Measurements from ENCODE around the gene DENND2A. TPM values are rescaled to one million over a fixed set of nuclear protein-coding genes. Genes with fewer than 3 reads are reported as not detected.

DENND2A gene
- total RNA-seq = 1 to 10 TPM in 3 of 4 donors, under 1 TPM in 1; 0.97 to 2.5 (median 2.2) TPM

- intact Hi-C loops (cut with DNase I; ENCODE audit: low total_unique reads) = no loop called here
- peak within 1 kb of the TSS; percentile 23 for H3K4me3 ChIP-seq (ENCODE audit: low read depth, poor library complexity, severe bottlenecking)
- DNase-seq (ENCODE audit: low spot score in 2 of 2) = peak in 1 of 2 donors; percentile 93
- WGBS, 2 donors = 20 to 23% methylated on average over 23 to 36 of the region's 78 CpGs
- TF ChIP-seq POLR2A (IDR thresholded peaks at IDR 0.05) = no peak
- no peak for TF ChIP-seq CTCF (IDR thresholded peaks at IDR 0.05)
These were observed at the start of gene DENND2A for GRCh38 chr7:140640727-140641523. DENND2A (minus strand) TSS chr7:140640813; CDS start chr7:140602397, 38,416 bp downstream.

- H3K4me3 ChIP-seq (ENCODE audit: low read depth, poor library complexity, severe bottlenecking) = no peak overlapping the region
- intact Hi-C loops (cut with DNase I; ENCODE audit: low total_unique reads) = no loop called here
- WGBS, 2 donors = 93 to 96% methylated on average over 16 of the region's 16 CpGs
- DNase-seq (ENCODE audit: low spot score in 2 of 2) = no peak
- no peak for TF ChIP-seq POLR2A (IDR thresholded peaks at IDR 0.05)
These were observed 48.9 kb upstream of the DENND2A start for GRCh38 chr7:140689199-140690152.

GRCh38 chr7:140688341-140688740 is 47.7 kb upstream of the DENND2A start:
- H3K4me3 ChIP-seq (ENCODE audit: low read depth, poor library complexity, severe bottlenecking) = no peak overlapping the region
- intact Hi-C loops (cut with DNase I; ENCODE audit: low total_unique reads) = no loop called here
- TF ChIP-seq CTCF (IDR thresholded peaks at IDR 0.05) (no peak), POLR2A (IDR thresholded peaks at IDR 0.05) (no peak)
- 92% methylated on average over 5 to 6 of the region's 6 CpGs for WGBS, 2 donors
- no peak for DNase-seq (ENCODE audit: low spot score in 2 of 2)

GRCh38 chr7:140686921-140687320 is 46.3 kb upstream of the DENND2A start:
- WGBS, 2 donors = 95% methylated on average over 11 of the region's 11 CpGs
- no peak overlapping the region for H3K4me3 ChIP-seq (ENCODE audit: low read depth, poor library complexity, severe bottlenecking)
- intact Hi-C loops (cut with DNase I; ENCODE audit: low total_unique reads) = no loop called here
- TF ChIP-seq CTCF (IDR thresholded peaks at IDR 0.05) = no peak
- no peak for TF ChIP-seq POLR2A (IDR thresholded peaks at IDR 0.05)
- no peak for DNase-seq (ENCODE audit: low spot score in 2 of 2)

GRCh38 chr7:140685407-140686087 is 44.9 kb upstream of the DENND2A start:
- DNase-seq (ENCODE audit: low spot score in 2 of 2) = no peak
- intact Hi-C loops (cut with DNase I; ENCODE audit: low total_unique reads) = no loop called here
- no peak overlapping the region for H3K4me3 ChIP-seq (ENCODE audit: low read depth, poor library complexity, severe bottlenecking)
- TF ChIP-seq POLR2A (IDR thresholded peaks at IDR 0.05) = no peak
- TF ChIP-seq CTCF (IDR thresholded peaks at IDR 0.05) = no peak
- WGBS, 2 donors = 70 to 87% methylated on average over 9 to 10 of the region's 10 CpGs
